Right renal cortex interstitium (tissue), 3 donors: ENCODE data around the gene MYB. TPM values are rescaled to one million over a fixed set of nuclear protein-coding genes. Genes with fewer than 3 reads are reported as not detected.

ENCODE experiments used
- DNase-seq, 3 donors: peaks; one replicate each; pipeline ENCODE4 v3.0.0-alpha.2; 2013; ENCODE audit warnings: low read depth in 3 of 3, low spot score in 2 of 3
- polyA plus RNA-seq, 3 donors: library from polyadenylated mRNA; unstranded; fragments of 120-200 nt; gene quantifications; one replicate each; pipeline ENCODE4 v1.2.1, GENCODE V29; 2013; ENCODE audit not compliant: insufficient read length in 3 of 3

MYB gene
- polyA plus RNA-seq, 3 donors, result 3.9 to 4.6 (median 4.4) TPM

- DNase-seq, result no peak
Observed at GRCh38 chr6:135185483-135185882, 4.4 kb downstream of the MYB start.

- no peak for DNase-seq
Observed at GRCh38 chr6:135186255-135186654, 5.1 kb downstream of the MYB start.

- no peak for DNase-seq
Observed at GRCh38 chr6:135187372-135187771, 6.3 kb downstream of the MYB start.

GRCh38 chr6:135188718-135189117 lies 7.6 kb downstream of the MYB start:
- no peak for DNase-seq

- no peak for DNase-seq
Observed at GRCh38 chr6:135189344-135189743, 8.2 kb downstream of the MYB start.

- DNase-seq, result no peak
Observed at GRCh38 chr6:135191508-135192255, 10.6 kb downstream of the MYB start.

- no peak for DNase-seq
Observed at GRCh38 chr6:135192256-135193174, 11.4 kb downstream of the MYB start.

- no peak for DNase-seq
Observed at GRCh38 chr6:135193221-135193620, 12.1 kb downstream of the MYB start.

GRCh38 chr6:135195041-135195440 lies 13.9 kb downstream of the MYB start:
- no peak for DNase-seq

GRCh38 chr6:135195522-135195921 lies 14.4 kb downstream of the MYB start:
- no peak for DNase-seq

- DNase-seq, result no peak
Observed at GRCh38 chr6:135196739-135197510, 15.8 kb downstream of the MYB start.

- no peak for DNase-seq
Observed at GRCh38 chr6:135202836-135203235, 21.7 kb downstream of the MYB start.

- no peak for DNase-seq
Observed at GRCh38 chr6:135204951-135205350, 23.8 kb downstream of the MYB start.

GRCh38 chr6:135209803-135210202 lies 28.7 kb downstream of the MYB start:
- no peak for DNase-seq

GRCh38 chr6:135210632-135211305 lies 29.7 kb downstream of the MYB start:
- DNase-seq, result no peak

- DNase-seq, result no peak
Observed at GRCh38 chr6:135211306-135211702, 30.2 kb downstream of the MYB start.

- DNase-seq, result no peak
Observed at GRCh38 chr6:135212020-135212806, 31.1 kb downstream of the MYB start.

GRCh38 chr6:135212935-135213334 lies 31.8 kb downstream of the MYB start:
- no peak for DNase-seq

- DNase-seq, result no peak
Observed at GRCh38 chr6:135213616-135214015, 32.5 kb downstream of the MYB start.

GRCh38 chr6:135215160-135215559 lies 34.1 kb downstream of the MYB start:
- no peak for DNase-seq
